ENCODE measurements around the gene RABGEF1. TPM values are rescaled to one million over a fixed set of nuclear protein-coding genes. Genes with fewer than 3 reads are reported as not detected.
"Not testable (repeated sequence)": the region's sequence is repeated elsewhere in the genome, so short reads cannot be mapped to it uniquely, and the experiment has no call there.

The RABGEF1 gene
- total and polyA plus RNA-seq, 7 donors = 12.0 to 23.2 (median 18.7) TPM

- Histone ChIP-seq H3K4me1 (peaks cover 10% of the 10 kb centered on the region), H3K27ac (no peak overlapping the region), H3K4me3 (no peak overlapping the region), H3K36me3 (ENCODE audit: insufficient read depth in 1 of 2, low read depth in 1 of 2) (peaks cover 0 to 25% of the 10 kb centered on the region in 2 donors), H3K27me3 (ENCODE audit: insufficient read depth in 3 of 3, low read length in 2 of 3) (no peaks in the 10 kb centered on the region), H3K9me3 (no peaks in the 10 kb centered on the region)
- DNase-seq (no peak), ATAC-seq (no peak)
- intact Hi-C loops (cut with DNase I) = no loop called here
- 74 to 81% (median 79%) methylated on average over 4 to 5 of the region's 5 CpGs for WGBS, 3 donors
- TF ChIP-seq CTCF (IDR thresholded peaks at IDR 0.05) = no peak
Observed at GRCh38 chr7:66768865-66769832, 28.6 kb downstream of the RABGEF1 start.

GRCh38 chr7:66769833-66770512, 29.4 kb downstream of the RABGEF1 start:
- Histone ChIP-seq H3K4me1 (peaks cover 10% of the 10 kb centered on the region), H3K36me3 (ENCODE audit: insufficient read depth in 1 of 2, low read depth in 1 of 2) (peaks cover 6 to 33% of the 10 kb centered on the region in 2 donors)

GRCh38 chr7:66771795-66772194, 31.3 kb downstream of the RABGEF1 start:
- Histone ChIP-seq H3K4me1 (no peaks in the 10 kb centered on the region), H3K27ac (no peak overlapping the region), H3K27me3 (ENCODE audit: insufficient read depth in 3 of 3, low read length in 2 of 3) (no peaks in the 10 kb centered on the region), H3K4me3 (no peak overlapping the region), H3K9me3 (no peaks in the 10 kb centered on the region), H3K36me3 (ENCODE audit: insufficient read depth in 1 of 2, low read depth in 1 of 2) (peaks cover 12 to 51% of the 10 kb centered on the region in 2 donors)
- intact Hi-C loops (cut with DNase I) = no loop called here
- DNase-seq (no peak), ATAC-seq (no peak)
- no peak for TF ChIP-seq CTCF (IDR thresholded peaks at IDR 0.05)
- WGBS, 3 donors = 90 to 93% (median 92%) methylated on average over 9 of the region's 9 CpGs

More at GRCh38 chr7:66769833-66770512, 29.4 kb downstream of the RABGEF1 start:
- no peak overlapping the region for H3K27ac ChIP-seq
- no peak overlapping the region for H3K4me3 ChIP-seq
- DNase-seq (no peak), ATAC-seq (peak in 1 of 4 donors; percentile 38)
- TF ChIP-seq CTCF (IDR thresholded peaks at IDR 0.05) = no peak
- WGBS, 3 donors = 75 to 77% (median 77%) methylated on average over 5 of the region's 5 CpGs
- H3K27me3 ChIP-seq (ENCODE audit: insufficient read depth in 3 of 3, low read length in 2 of 3) = no peaks in the 10 kb centered on the region
- no peaks in the 10 kb centered on the region for H3K9me3 ChIP-seq
- intact Hi-C loops (cut with DNase I) = no loop called here

GRCh38 chr7:66773744-66774143, 33.2 kb downstream of the RABGEF1 start:
- H3K36me3 ChIP-seq (ENCODE audit: insufficient read depth in 1 of 2, low read depth in 1 of 2) = peaks cover 14 to 69% of the 10 kb centered on the region in 2 donors
- H3K9me3 ChIP-seq; H3K4me1 ChIP-seq; DNase-seq; H3K27me3 ChIP-seq (ENCODE audit: insufficient read depth in 3 of 3, low read length in 2 of 3); H3K4me3 ChIP-seq; ATAC-seq; intact Hi-C loops (cut with DNase I); H3K27ac ChIP-seq: not testable (repeated sequence)
- WGBS, 3 donors = 70 to 85% (median 76%) methylated on average over 4 of the region's 4 CpGs

GRCh38 chr7:66776383-66776782, 35.9 kb downstream of the RABGEF1 start:
- DNase-seq; H3K27ac ChIP-seq; H3K4me3 ChIP-seq; ATAC-seq; H3K27me3 ChIP-seq (ENCODE audit: insufficient read depth in 3 of 3, low read length in 2 of 3); H3K9me3 ChIP-seq; H3K4me1 ChIP-seq; intact Hi-C loops (cut with DNase I): not testable (repeated sequence)
- WGBS, 3 donors = 93 to 99% (median 96%) methylated on average over 5 of the region's 5 CpGs
- peaks cover 14 to 94% of the 10 kb centered on the region in 2 donors for H3K36me3 ChIP-seq (ENCODE audit: insufficient read depth in 1 of 2, low read depth in 1 of 2)

Measured in psoas muscle (tissue), 8 donors.